Muscle of leg (tissue), 11 donors: Measurements from ENCODE around the gene FAXDC2. TPM values are rescaled to one million over a fixed set of nuclear protein-coding genes. Genes with fewer than 3 reads are reported as not detected.
A peak's percentile ranks its signal among the peaks of the same experiment; 100 is the strongest.

Experiments used
- DNase-seq: peaks from one replicate; pipeline ENCODE4 v3.0.0; 2013
- H3K27ac ChIP-seq: one replicate; pipeline ENCODE4 v1.5.1; 2013; ENCODE audit warnings: mild to moderate bottlenecking, low read length, control low read depth
- H3K27me3 ChIP-seq: one replicate; pipeline ENCODE4 v1.6.1; 2013; ENCODE audit warnings: low read length; ENCODE audit not compliant: control insufficient read depth, insufficient read depth
- H3K36me3 ChIP-seq: one replicate; pipeline ENCODE4 v1.6.1; 2013; ENCODE audit warnings: low read length; ENCODE audit not compliant: control insufficient read depth, insufficient read depth
- H3K4me1 ChIP-seq: one replicate; pipeline ENCODE4 v1.6.1; 2013; ENCODE audit warnings: low read length; ENCODE audit not compliant: control insufficient read depth, insufficient read depth
- H3K4me3 ChIP-seq: one replicate; pipeline ENCODE4 v1.5.1; 2013; ENCODE audit warnings: low read length, control low read depth
- H3K9me3 ChIP-seq: replicated peaks from 2 replicates; pipeline ENCODE4 v1.6.1; 2013; ENCODE audit warnings: low read depth, low read length; ENCODE audit not compliant: control insufficient read depth
- WGBS: methylation state at CpG from one replicate; pipeline ENCODE4 v1.1.5; 2013; ENCODE audit warnings: missing lambda C conversion rate; ENCODE audit not compliant: insufficient coverage; 5-methylcytosine and 5-hydroxymethylcytosine counted together
- polyA plus RNA-seq, 8 donors: library from polyadenylated mRNA; unstranded; fragments of 120-200 nt; gene quantifications; one replicate each; pipeline versions ENCODE4 v1.2.1 to v1.2.3, GENCODE V29; 2013; ENCODE audit warnings: inconsistent platforms in 1 of 8, low replicate concordance in 1 of 8; ENCODE audit not compliant: insufficient read length in 8 of 8, insufficient read depth in 1 of 8
- total RNA-seq: library from RNA; stranded (reverse); fragments of 120-200 nt; gene quantifications from one replicate; pipeline ENCODE4 v1.2.4, GENCODE V29; 2013

Gene FAXDC2
- total and polyA plus RNA-seq, 9 donors = 11.1 to 16.5 (median 13.0) TPM

GRCh38 chr5:154885439-154885838 is 35.0 kb upstream of the FAXDC2 start:
- Histone ChIP-seq H3K27ac (no peak overlapping the region), H3K27me3 (no peaks in the 10 kb centered on the region), H3K36me3 (peaks cover 54% of the 10 kb centered on the region), H3K4me1 (no peaks in the 10 kb centered on the region), H3K4me3 (no peak overlapping the region), H3K9me3 (peaks cover 18% of the 10 kb centered on the region)
- DNase-seq = peak; percentile 25
- 100% methylated on average over 1 of the region's 2 CpGs for WGBS

GRCh38 chr5:154884424-154884823 is 34.0 kb upstream of the FAXDC2 start:
- Histone ChIP-seq H3K27ac (no peak overlapping the region), H3K27me3 (no peaks in the 10 kb centered on the region), H3K4me1 (no peaks in the 10 kb centered on the region), H3K36me3 (peaks cover 46% of the 10 kb centered on the region), H3K4me3 (no peak overlapping the region), H3K9me3 (peaks cover 18% of the 10 kb centered on the region)
- DNase-seq = no peak
- whole genome bisulfite sequencing = 86% methylated on average over 7 of the region's 8 CpGs

- no peaks in the 10 kb centered on the region for H3K27me3 ChIP-seq
- peaks cover 31% of the 10 kb centered on the region for H3K36me3 ChIP-seq
- WGBS = no CpG with 5 or more reads among the region's 4 CpGs
- H3K4me1 ChIP-seq = no peaks in the 10 kb centered on the region
- H3K27ac ChIP-seq = no peak overlapping the region
- peaks cover 27% of the 10 kb centered on the region for H3K9me3 ChIP-seq
- H3K4me3 ChIP-seq = no peak overlapping the region
- peak; percentile 44 for DNase-seq
Measured at GRCh38 chr5:154881986-154882385, 31.6 kb upstream of the FAXDC2 start.

GRCh38 chr5:154878642-154879335 is 28.4 kb upstream of the FAXDC2 start:
- H3K27me3 ChIP-seq = no peaks in the 10 kb centered on the region
- DNase-seq = no peak
- peaks cover 10% of the 10 kb centered on the region for H3K9me3 ChIP-seq
- H3K27ac ChIP-seq = no peak overlapping the region
- no peak overlapping the region for H3K4me3 ChIP-seq
- H3K4me1 ChIP-seq = no peaks in the 10 kb centered on the region
- H3K36me3 ChIP-seq = peaks cover 26% of the 10 kb centered on the region
- 93% methylated on average over 9 of the region's 14 CpGs for WGBS

GRCh38 chr5:154873791-154874331 is 23.5 kb upstream of the FAXDC2 start:
- H3K9me3 ChIP-seq = peaks cover 6% of the 10 kb centered on the region
- WGBS = 100% methylated on average over 2 of the region's 5 CpGs
- H3K27ac ChIP-seq = no peak overlapping the region
- no peaks in the 10 kb centered on the region for H3K4me1 ChIP-seq
- H3K4me3 ChIP-seq = no peak overlapping the region
- peaks cover 42% of the 10 kb centered on the region for H3K36me3 ChIP-seq
- H3K27me3 ChIP-seq = no peaks in the 10 kb centered on the region
- no peak for DNase-seq

- Histone ChIP-seq H3K4me3 (no peak overlapping the region), H3K9me3 (no peaks in the 10 kb centered on the region), H3K4me1 (no peaks in the 10 kb centered on the region), H3K27me3 (no peaks in the 10 kb centered on the region), H3K36me3 (peaks cover 46% of the 10 kb centered on the region), H3K27ac (no peak overlapping the region)
- no peak for DNase-seq
- 91% methylated on average over 3 of the region's 4 CpGs for WGBS
Measured at GRCh38 chr5:154871734-154872133, 21.3 kb upstream of the FAXDC2 start.

- H3K36me3 ChIP-seq = peaks cover 38% of the 10 kb centered on the region
- no peaks in the 10 kb centered on the region for H3K9me3 ChIP-seq
- no peak for DNase-seq
- no peaks in the 10 kb centered on the region for H3K27me3 ChIP-seq
- H3K4me3 ChIP-seq = no peak overlapping the region
- H3K27ac ChIP-seq = no peak overlapping the region
- WGBS = 77% methylated on average over 3 of the region's 5 CpGs
- no peaks in the 10 kb centered on the region for H3K4me1 ChIP-seq
Measured at GRCh38 chr5:154868702-154869101, 18.3 kb upstream of the FAXDC2 start.

- Histone ChIP-seq H3K36me3 (peaks cover 30% of the 10 kb centered on the region), H3K4me3 (no peak overlapping the region), H3K27me3 (no peaks in the 10 kb centered on the region), H3K4me1 (no peaks in the 10 kb centered on the region), H3K27ac (no peak overlapping the region), H3K9me3 (no peaks in the 10 kb centered on the region)
- WGBS = 100% methylated on average over 1 of the region's 2 CpGs
- DNase-seq = no peak
Measured at GRCh38 chr5:154866841-154867240, 16.4 kb upstream of the FAXDC2 start.

GRCh38 chr5:154865466-154866184 is 15.2 kb upstream of the FAXDC2 start:
- no CpG with 5 or more reads among the region's 5 CpGs for WGBS
- H3K36me3 ChIP-seq = peaks cover 26% of the 10 kb centered on the region
- no peaks in the 10 kb centered on the region for H3K27me3 ChIP-seq
- no peak overlapping the region for H3K4me3 ChIP-seq
- DNase-seq = no peak
- no peaks in the 10 kb centered on the region for H3K9me3 ChIP-seq
- no peak overlapping the region for H3K27ac ChIP-seq
- no peaks in the 10 kb centered on the region for H3K4me1 ChIP-seq

GRCh38 chr5:154863291-154864080 is 13.1 kb upstream of the FAXDC2 start:
- Histone ChIP-seq H3K9me3 (no peaks in the 10 kb centered on the region), H3K4me3 (no peak overlapping the region), H3K27me3 (no peaks in the 10 kb centered on the region), H3K4me1 (peaks cover 14% of the 10 kb centered on the region), H3K27ac (no peak overlapping the region), H3K36me3 (peaks cover 19% of the 10 kb centered on the region)
- DNase-seq = no peak
- WGBS = 100% methylated on average over 1 of the region's 7 CpGs
